Measurements from ENCODE around the gene FGF13.

FGF13 gene

DNA sequence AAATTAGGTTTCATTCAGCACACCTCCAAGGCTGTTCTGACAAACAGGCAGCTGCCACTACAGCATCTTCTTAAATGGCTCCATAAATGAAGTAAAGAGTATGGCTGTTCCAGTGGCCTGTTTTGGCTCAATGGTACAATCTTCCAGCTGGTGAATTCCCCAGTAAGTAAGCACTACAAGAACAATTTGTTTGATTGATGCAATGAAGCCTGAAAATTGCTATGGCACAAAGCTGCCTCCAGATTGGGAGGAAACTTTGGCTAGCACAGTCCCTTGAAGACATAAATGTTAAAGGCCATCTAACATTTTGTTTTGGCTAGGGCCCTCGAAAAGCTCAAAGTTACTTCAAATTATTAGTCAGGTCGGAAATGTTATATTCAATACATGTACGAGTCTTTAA lies 47.5 kb downstream of the FGF13 start:
- no peak for DNase-seq (ENCODE audit: low spot score)

DNA sequence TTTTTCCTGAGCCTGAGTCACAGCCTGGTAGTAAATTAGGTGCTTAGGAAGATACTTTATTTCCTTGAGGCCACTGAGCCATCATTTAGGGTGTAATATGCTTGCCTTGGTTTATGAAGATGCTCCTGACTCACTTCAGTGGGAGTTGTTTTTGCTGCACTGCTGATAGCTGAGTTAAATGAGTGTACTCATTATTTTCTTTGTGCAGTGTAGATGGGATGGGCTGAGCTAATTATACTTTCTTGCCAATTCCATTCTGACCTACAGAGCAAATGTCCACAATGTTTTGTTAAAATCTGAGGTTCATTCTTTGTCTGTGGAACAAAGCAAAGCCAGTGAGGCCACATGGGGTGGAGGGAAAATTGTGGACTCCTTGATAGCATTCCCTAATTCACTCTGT lies 60.0 kb downstream of the FGF13 start:
- DNase-seq (ENCODE audit: low spot score): no peak

DNA sequence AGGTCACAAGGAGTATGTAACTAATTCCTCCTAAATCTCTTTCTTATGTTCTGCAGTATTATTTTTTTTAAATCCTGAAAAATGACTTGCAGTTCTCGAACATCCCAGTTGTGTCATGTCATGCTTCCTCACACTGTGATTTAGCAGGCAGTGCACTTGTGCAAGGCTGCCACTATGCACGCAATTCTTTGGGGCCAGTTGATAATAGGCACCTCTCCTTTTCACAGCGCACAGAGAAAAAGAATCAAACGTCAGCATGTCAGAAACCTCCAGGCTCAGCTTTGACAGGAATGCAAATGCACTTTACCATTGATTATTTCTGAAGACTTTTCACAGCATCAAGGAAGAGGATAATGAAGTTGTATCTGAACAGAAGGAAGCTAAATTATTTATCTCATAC lies 62.9 kb downstream of the FGF13 start:
- DNase-seq (ENCODE audit: low spot score): no peak

DNA sequence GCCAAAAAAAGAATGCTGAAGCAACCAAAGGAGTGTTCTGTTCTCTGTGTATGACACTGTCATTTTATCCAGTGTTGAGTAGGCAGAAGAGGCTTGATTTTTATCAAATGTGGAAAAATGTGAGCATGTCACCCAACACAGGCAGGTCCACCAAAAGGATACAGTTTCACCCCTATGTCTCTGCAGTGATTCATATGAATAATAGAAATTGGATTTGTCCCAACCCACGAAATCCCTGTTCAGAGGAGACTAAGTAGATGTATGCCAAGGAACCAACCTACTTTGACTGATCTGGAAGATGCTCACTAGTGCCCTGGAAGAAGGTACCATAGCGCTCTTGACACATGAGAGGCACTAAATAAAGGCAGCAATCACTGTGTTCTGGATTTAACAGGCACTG lies 72.5 kb downstream of the FGF13 start:
- no peak for DNase-seq (ENCODE audit: low spot score)
